PC-9 (cell line): Measurements from ENCODE around the gene SLC8A1. TPM values are rescaled to one million over a fixed set of nuclear protein-coding genes. Genes with fewer than 3 reads are reported as not detected.

Experiments used
- BruUV-seq: library from RNA; stranded (reverse); fragments of 400-500 nt; replicated peaks from 2 replicates; lab custom pipeline; 2021; lab: Mats Ljungman, UMichigan
- CTCF ChIA-PET: fragments of 300-600 bp; sonication (Branson Sonifier 250); formaldehyde crosslinking; loops from one replicate; lab custom pipeline; 2022; ENCODE audit warnings: antibody characterized with exemption; lab: Charles Lee
- POLR2A ChIA-PET: fragments of 300-600 bp; sonication (Branson Sonifier 250); formaldehyde crosslinking; loops from one replicate; lab custom pipeline; 2022; ENCODE audit warnings: antibody characterized with exemption; ENCODE audit not compliant: unreplicated experiment; lab: Charles Lee
- DNase-seq, 2 experiments: peaks; one replicate each; pipeline versions ENCODE4 v3.0.0 to v3.0.0-alpha.2; 2015 to 2022; ENCODE audit warnings: mixed read lengths in 1 of 2
- H2AFZ ChIP-seq: fragments of 200-600 bp; sonication (generic); 2 replicates; pipeline ENCODE4 v1.8.1; 2017; ENCODE audit warnings: antibody characterized with exemption
- H3F3A ChIP-seq: fragments of 200-600 bp; sonication (generic); 2 replicates; pipeline ENCODE4 v1.8.1; 2017; ENCODE audit warnings: antibody characterized with exemption, mild to moderate bottlenecking, low read depth; ENCODE audit not compliant: insufficient read depth
- H3K27ac ChIP-seq: fragments of 200-600 bp; sonication (generic); 2 replicates; pipeline ENCODE4 v1.6.1; 2016; ENCODE audit warnings: mixed run types
- H3K27me3 ChIP-seq: fragments of 200-600 bp; sonication (generic); 2 replicates; pipeline ENCODE4 v1.6.1; 2016; ENCODE audit warnings: low read depth, mixed run types; ENCODE audit not compliant: insufficient read depth
- H3K36me3 ChIP-seq: fragments of 200-600 bp; sonication (generic); 2 replicates; pipeline ENCODE4 v1.6.1; 2016; ENCODE audit warnings: low read depth, mixed run types
- H3K4me1 ChIP-seq: fragments of 200-600 bp; sonication (generic); replicated peaks from 2 replicates; pipeline ENCODE4 v1.6.1; 2016; ENCODE audit warnings: mixed run types; ENCODE audit not compliant: insufficient read depth
- H3K4me2 ChIP-seq: fragments of 200-600 bp; sonication (generic); 2 replicates; pipeline ENCODE4 v1.6.1; 2017; ENCODE audit warnings: mixed run types
- H3K4me3 ChIP-seq: fragments of 200-600 bp; sonication (generic); 2 replicates; pipeline ENCODE4 v1.6.1; 2016; ENCODE audit warnings: mixed run types
- H3K79me2 ChIP-seq: fragments of 200-600 bp; sonication (generic); 2 replicates; pipeline ENCODE4 v1.6.1; 2017; ENCODE audit warnings: low read depth, mixed run types
- H3K9me2 ChIP-seq: fragments of 200-600 bp; sonication (generic); 2 replicates; pipeline ENCODE4 v1.8.1; 2017; ENCODE audit warnings: mild to moderate bottlenecking; ENCODE audit not compliant: insufficient read depth
- H3K9me3 ChIP-seq: fragments of 200-600 bp; sonication (generic); 2 replicates; pipeline ENCODE4 v1.8.1; 2016; ENCODE audit warnings: low read depth; ENCODE audit not compliant: insufficient read depth
- H4K20me1 ChIP-seq: fragments of 200-600 bp; sonication (generic); 2 replicates; pipeline ENCODE4 v1.8.1; 2017; ENCODE audit not compliant: insufficient read depth
- EZH2 ChIP-seq: fragments of 200-600 bp; sonication (generic); IDR thresholded peaks from 2 replicates; pipeline ENCODE4 v1.8.0; 2017; ENCODE audit warnings: antibody characterized with exemption, low read depth
- intact Hi-C: fragments of 100-400 bp; cut with micrococcal nuclease; formaldehyde crosslinking; loops from one replicate; pipeline ENCODE4 v1.10.0; 2022; ENCODE audit not compliant: unreplicated experiment
- total RNA-seq: library from RNA; stranded (reverse); gene quantifications from 2 replicates; pipeline ENCODE4 v1.2.3, GENCODE V29; 2021
- TF ChIP-seq, protein P1 (sequence below): fragments of 200-600 bp; sonication (generic); conservative IDR thresholded peaks from 2 replicates; pipeline ENCODE4 v1.6.1; 2017; ENCODE audit warnings: mixed run types, antibody characterized with exemption, mild to moderate bottlenecking, moderate library complexity

Gene SLC8A1
- total RNA-seq, 1 experiment from 2014 or later, result 13.5 TPM

DNA sequence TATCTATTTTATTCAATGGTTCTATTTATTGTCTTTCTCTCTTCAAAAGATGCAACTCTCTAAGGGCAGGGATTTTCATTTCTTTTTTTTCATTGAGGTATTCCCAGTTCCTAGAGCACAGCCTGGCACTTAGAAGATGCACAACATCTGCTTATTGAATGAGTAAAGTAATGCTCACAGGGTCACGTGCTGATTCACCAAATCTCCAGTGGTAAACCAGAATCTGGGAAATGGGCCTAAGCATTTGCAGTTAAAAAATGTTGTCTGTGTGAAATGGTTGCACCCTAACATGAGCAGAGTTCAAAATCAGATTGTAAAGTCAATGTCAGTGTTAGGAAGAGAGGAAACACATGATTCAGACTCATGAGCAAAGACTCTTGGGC is 15.8 kb downstream of the SLC8A1 start:
- Histone ChIP-seq H3K79me2 (no peaks in the 10 kb centered on the region), H3K4me2 (peak overlapping the region; percentile 61), H3K27ac (peak overlapping the region; percentile 81), H3K27me3 (no peaks in the 10 kb centered on the region), H3K9me2 (no peaks in the 10 kb centered on the region), H3K4me3 (no peak overlapping the region), H3K4me1 (peaks cover 54% of the 10 kb centered on the region), H3K9me3 (peaks cover 10% of the 10 kb centered on the region; the same call in 1 of the 2 replicates), H3K36me3 (no peaks in the 10 kb centered on the region), H3F3A (peaks cover 46% of the 10 kb centered on the region), H4K20me1 (no peaks in the 10 kb centered on the region), H2AFZ (no peak overlapping the region)
- ChIA-PET CTCF (no interaction called here), POLR2A (no interaction called here)
- DNase-seq, result no peak
- intact Hi-C loops, result loop anchor here (5.0 kb wide), 1 partner anchor 104 kb away; no protein-coding TSS in a partner anchor
- BruUV-seq, result no TSS peak
- no peak for TF ChIP-seq EZH2
- TF ChIP-seq, protein P1, sequence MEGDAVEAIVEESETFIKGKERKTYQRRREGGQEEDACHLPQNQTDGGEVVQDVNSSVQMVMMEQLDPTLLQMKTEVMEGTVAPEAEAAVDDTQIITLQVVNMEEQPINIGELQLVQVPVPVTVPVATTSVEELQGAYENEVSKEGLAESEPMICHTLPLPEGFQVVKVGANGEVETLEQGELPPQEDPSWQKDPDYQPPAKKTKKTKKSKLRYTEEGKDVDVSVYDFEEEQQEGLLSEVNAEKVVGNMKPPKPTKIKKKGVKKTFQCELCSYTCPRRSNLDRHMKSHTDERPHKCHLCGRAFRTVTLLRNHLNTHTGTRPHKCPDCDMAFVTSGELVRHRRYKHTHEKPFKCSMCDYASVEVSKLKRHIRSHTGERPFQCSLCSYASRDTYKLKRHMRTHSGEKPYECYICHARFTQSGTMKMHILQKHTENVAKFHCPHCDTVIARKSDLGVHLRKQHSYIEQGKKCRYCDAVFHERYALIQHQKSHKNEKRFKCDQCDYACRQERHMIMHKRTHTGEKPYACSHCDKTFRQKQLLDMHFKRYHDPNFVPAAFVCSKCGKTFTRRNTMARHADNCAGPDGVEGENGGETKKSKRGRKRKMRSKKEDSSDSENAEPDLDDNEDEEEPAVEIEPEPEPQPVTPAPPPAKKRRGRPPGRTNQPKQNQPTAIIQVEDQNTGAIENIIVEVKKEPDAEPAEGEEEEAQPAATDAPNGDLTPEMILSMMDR, result no peak

DNA sequence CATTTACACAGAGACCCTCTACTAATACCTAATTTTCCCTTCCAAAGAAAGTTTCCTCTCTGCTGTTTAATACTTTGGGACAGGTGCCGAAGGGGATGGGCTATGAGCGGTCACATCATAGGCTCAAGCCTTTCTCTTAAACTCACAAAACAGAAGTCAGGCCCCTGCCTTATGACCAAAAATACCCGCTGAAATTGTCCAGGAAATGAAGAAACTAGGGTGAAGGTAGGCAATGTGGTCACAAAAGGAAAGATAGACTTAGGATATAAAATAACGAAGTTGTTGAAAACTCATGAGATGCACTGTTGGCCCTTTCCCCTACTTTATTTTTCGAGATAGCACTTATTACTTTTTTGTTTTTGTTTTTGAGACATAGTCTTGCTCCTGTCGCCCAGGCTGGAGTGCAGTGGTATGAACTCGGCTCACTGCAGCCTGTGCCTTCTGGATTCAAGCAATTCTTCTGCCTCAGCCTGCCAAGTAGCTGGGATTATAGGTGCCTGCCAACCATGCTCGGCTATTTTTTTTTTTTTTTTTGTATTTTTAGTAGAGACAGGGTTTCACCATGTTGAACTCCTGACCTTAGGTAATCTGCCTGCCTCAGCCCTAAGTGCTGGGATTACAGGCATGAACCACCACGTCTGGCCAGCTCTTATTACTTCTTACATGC is 16.3 kb downstream of the SLC8A1 start:
- Histone ChIP-seq H2AFZ (peak overlapping the region; percentile 44; the same call in 1 of the 2 replicates), H3K27ac (peak overlapping the region; percentile 81), H3K9me2 (no peaks in the 10 kb centered on the region), H3K4me2 (peak overlapping the region; percentile 61), H3K27me3 (no peaks in the 10 kb centered on the region), H3K36me3 (no peaks in the 10 kb centered on the region), H3K9me3 (peaks cover 10% of the 10 kb centered on the region; the same call in 1 of the 2 replicates), H3K79me2 (no peaks in the 10 kb centered on the region), H3K4me1 (peaks cover 54% of the 10 kb centered on the region), H4K20me1 (no peaks in the 10 kb centered on the region), H3F3A (peaks cover 46% of the 10 kb centered on the region), H3K4me3 (peak overlapping the region; percentile 10; the same call in 1 of the 2 replicates)
- intact Hi-C loops, result loop anchor here (1.0 to 5.0 kb wide), 4 partner anchors 19 to 103 kb away; no protein-coding TSS in a partner anchor
- TF ChIP-seq, protein P1, result no peak
- TF ChIP-seq EZH2, result no peak
- peak in 1 of 2 experiments; percentile 62 for DNase-seq
- ChIA-PET CTCF (interaction anchor here (0.5 kb wide), 1 partner anchor 1809 kb away, joined by 6 read pairs; no protein-coding TSS in a partner anchor), POLR2A (interaction anchor here (0.7 to 1.3 kb wide), 3 partner anchors 32 to 395 kb away, joined by 3 to 8 read pairs (median 8); no protein-coding TSS in a partner anchor)
- BruUV-seq, result TSS peak; percentile 63

DNA sequence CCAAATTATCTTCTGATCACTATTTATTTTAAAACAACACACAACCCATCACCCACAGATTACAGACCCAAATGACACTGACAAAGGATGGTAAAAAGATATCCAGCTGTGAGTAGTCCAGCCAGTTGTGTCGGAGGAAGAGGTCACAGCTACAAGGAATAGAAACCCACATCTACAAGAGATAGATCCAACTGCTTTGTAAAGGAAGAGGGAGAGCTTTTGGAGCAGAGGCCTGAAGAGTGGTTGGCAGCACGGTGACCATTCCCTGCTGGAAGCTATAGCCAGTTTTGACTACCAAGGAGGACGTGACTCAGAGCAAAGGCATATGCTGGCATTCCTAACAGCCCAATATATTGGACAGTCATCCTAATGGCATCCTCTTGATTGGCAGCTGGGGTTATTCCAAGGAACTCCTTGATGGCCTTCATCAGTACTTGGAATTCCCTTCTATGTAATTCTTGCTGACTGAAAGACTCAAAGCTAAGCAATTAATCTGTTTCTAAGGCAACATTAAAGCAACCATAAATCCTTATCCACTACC is 17.1 kb downstream of the SLC8A1 start:
- DNase-seq, result peak; percentile 85 to 100
- no peak overlapping the region for H2AFZ ChIP-seq
- peaks cover 51% of the 10 kb centered on the region for H3K4me1 ChIP-seq
- peaks cover 43% of the 10 kb centered on the region for H3F3A ChIP-seq
- no peaks in the 10 kb centered on the region for H3K9me2 ChIP-seq
- ChIA-PET POLR2A (interaction anchor here (0.6 to 1.3 kb wide), 7 partner anchors 10 to 396 kb away, joined by 3 to 8 read pairs (median 5); no protein-coding TSS in a partner anchor), CTCF (interaction anchor here (0.5 kb wide), 1 partner anchor 1810 kb away, joined by 6 read pairs; no protein-coding TSS in a partner anchor)
- TF ChIP-seq EZH2, result no peak
- TF ChIP-seq, protein P1, result no peak
- H3K79me2 ChIP-seq, result no peaks in the 10 kb centered on the region
- H3K4me2 ChIP-seq, result peak overlapping the region; percentile 61
- no peaks in the 10 kb centered on the region for H3K27me3 ChIP-seq
- H3K36me3 ChIP-seq, result no peaks in the 10 kb centered on the region
- H4K20me1 ChIP-seq, result no peaks in the 10 kb centered on the region
- intact Hi-C loops, result loop anchor here (1.0 to 5.0 kb wide), 4 partner anchors 18 to 102 kb away; no protein-coding TSS in a partner anchor
- H3K4me3 ChIP-seq, result peak overlapping the region; percentile 22; the same call in 1 of the 2 replicates
- peaks cover 10% of the 10 kb centered on the region; the same call in 1 of the 2 replicates for H3K9me3 ChIP-seq
- no TSS peak for BruUV-seq
- H3K27ac ChIP-seq, result peak overlapping the region; percentile 81
